Nephron (organoid): Measurements from ENCODE around the gene DHRS7.

Experiments
- H3K27ac Mint-ChIP-seq, 3 experiments: 2 replicates each; pipeline ENCODE4 v1.8.0; 2020; ENCODE audit warnings: mixed read lengths in 3 of 3, mild to moderate bottlenecking in 2 of 3, moderate library complexity in 1 of 3
- H3K27me3 Mint-ChIP-seq: 2 replicates; pipeline ENCODE4 v1.8.0; 2021; ENCODE audit warnings: low read depth, mild to moderate bottlenecking, moderate library complexity, mixed read lengths
- H3K36me3 Mint-ChIP-seq: 2 replicates; pipeline ENCODE4 v1.8.0; 2020; ENCODE audit warnings: low read depth, mixed read lengths
- H3K4me1 Mint-ChIP-seq: 2 replicates; pipeline ENCODE4 v1.8.0; 2020; ENCODE audit warnings: mixed read lengths
- H3K4me3 Mint-ChIP-seq, 3 experiments: 2 replicates each; pipeline ENCODE4 v1.8.0; 2020; ENCODE audit warnings: mild to moderate bottlenecking in 3 of 3, mixed read lengths in 3 of 3, moderate library complexity in 2 of 3
- H3K9me3 Mint-ChIP-seq: 2 replicates; pipeline ENCODE4 v1.8.0; 2020; ENCODE audit warnings: mixed read lengths
- CTCF ChIP-seq, 3 experiments: fragments of 200-600 bp; sonication (generic); IDR thresholded peaks; one replicate each; pipeline ENCODE4 v1.5.0; 2021; ENCODE audit warnings: antibody characterized with exemption in 3 of 3; ENCODE audit not compliant: unreplicated experiment in 3 of 3

Gene DHRS7

DNA sequence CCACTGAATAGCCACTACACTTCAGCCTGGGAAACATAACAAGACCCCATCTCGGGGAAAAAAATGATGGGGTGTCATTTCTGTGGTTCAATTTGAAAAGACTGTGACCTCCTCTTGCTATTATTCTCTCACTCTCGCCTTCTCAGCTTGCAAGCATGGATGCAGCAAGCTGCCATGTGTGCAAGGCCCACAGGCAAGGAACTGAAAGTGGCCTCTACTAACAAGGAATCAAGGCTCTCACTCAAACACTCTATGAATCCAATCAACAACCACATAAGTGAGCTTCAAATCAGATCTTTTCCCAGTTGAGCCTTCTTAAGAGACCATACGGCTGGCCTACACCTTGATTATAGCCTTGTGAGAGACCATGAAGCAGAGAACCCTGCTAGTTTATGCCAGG, 17.9 kb upstream of the DHRS7 start:
- Mint-ChIP-seq H3K27ac (no peak overlapping the region), H3K27me3 (no peaks in the 10 kb centered on the region), H3K4me3 (no peak overlapping the region), H3K36me3 (no peaks in the 10 kb centered on the region), H3K9me3 (no peaks in the 10 kb centered on the region), H3K4me1 (no peaks in the 10 kb centered on the region)
- no peak for TF ChIP-seq CTCF (IDR thresholded peaks at IDR 0.05; ENCODE audit: unreplicated experiment in 3 of 3)

DNA sequence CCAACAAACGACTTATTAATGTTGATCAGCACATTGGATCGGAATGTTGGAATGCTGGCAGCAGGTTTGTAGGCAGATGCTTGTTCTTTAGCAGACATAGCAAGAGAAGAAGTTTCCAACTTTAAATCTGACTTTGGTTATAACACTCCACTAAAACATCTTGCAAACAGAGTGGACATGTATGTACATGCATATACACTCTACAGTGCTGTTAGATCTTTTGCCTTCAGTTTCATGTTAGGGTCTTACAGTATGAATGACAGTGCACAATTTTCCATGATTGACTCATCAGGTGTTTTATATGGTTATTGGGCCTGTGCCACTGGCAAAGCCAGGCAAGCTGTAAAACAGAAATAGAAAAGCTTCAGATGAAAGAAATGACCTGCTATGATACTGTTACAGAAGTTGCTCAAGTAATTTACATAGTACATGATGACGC, 14.3 kb upstream of the DHRS7 start:
- H3K9me3 Mint-ChIP-seq = no peaks in the 10 kb centered on the region
- H3K36me3 Mint-ChIP-seq = no peaks in the 10 kb centered on the region
- no peak overlapping the region for H3K27ac Mint-ChIP-seq
- no peak overlapping the region for H3K4me3 Mint-ChIP-seq
- TF ChIP-seq CTCF (IDR thresholded peaks at IDR 0.05; ENCODE audit: unreplicated experiment in 3 of 3) = no peak
- no peaks in the 10 kb centered on the region for H3K27me3 Mint-ChIP-seq
- no peaks in the 10 kb centered on the region for H3K4me1 Mint-ChIP-seq

GRCh38 chr14:60178820-60179219, 13.6 kb upstream of the DHRS7 start:
- Mint-ChIP-seq H3K4me1 (no peaks in the 10 kb centered on the region), H3K27me3 (no peaks in the 10 kb centered on the region), H3K4me3 (no peak overlapping the region), H3K27ac (no peak overlapping the region), H3K9me3 (no peaks in the 10 kb centered on the region), H3K36me3 (no peaks in the 10 kb centered on the region)
- TF ChIP-seq CTCF (IDR thresholded peaks at IDR 0.05; ENCODE audit: unreplicated experiment in 3 of 3) = no peak

DNA sequence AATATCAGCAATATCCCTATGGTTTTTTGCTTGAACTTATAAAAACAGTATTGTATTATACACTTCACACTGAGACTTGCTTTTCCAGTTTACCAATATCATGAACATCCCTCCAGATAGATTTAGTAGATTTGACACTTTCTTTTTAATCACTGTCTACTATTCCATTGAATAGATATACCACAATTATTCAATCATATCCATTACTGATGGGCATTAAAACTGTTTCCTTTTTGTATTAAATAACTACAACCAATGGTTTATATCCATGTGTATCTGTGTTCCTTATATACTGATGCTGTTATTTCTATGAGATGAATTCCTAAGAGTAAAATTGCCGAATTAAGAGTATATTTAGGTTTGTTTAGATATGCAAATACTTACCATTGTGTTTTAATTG, 13.0 kb upstream of the DHRS7 start:
- Mint-ChIP-seq H3K4me1 (no peaks in the 10 kb centered on the region), H3K36me3 (no peaks in the 10 kb centered on the region), H3K27ac (no peak overlapping the region), H3K4me3 (no peak overlapping the region), H3K27me3 (no peaks in the 10 kb centered on the region), H3K9me3 (no peaks in the 10 kb centered on the region)
- no peak for TF ChIP-seq CTCF (IDR thresholded peaks at IDR 0.05; ENCODE audit: unreplicated experiment in 3 of 3)

GRCh38 chr14:60175255-60175902, 10.2 kb upstream of the DHRS7 start:
- H3K27me3 Mint-ChIP-seq = no peaks in the 10 kb centered on the region
- TF ChIP-seq CTCF (IDR thresholded peaks at IDR 0.05; ENCODE audit: unreplicated experiment in 3 of 3) = no peak
- H3K4me1 Mint-ChIP-seq = no peaks in the 10 kb centered on the region
- no peak overlapping the region for H3K4me3 Mint-ChIP-seq
- no peaks in the 10 kb centered on the region for H3K36me3 Mint-ChIP-seq
- H3K9me3 Mint-ChIP-seq = peaks cover 3% of the 10 kb centered on the region
- no peak overlapping the region for H3K27ac Mint-ChIP-seq
